Pulmonary artery endothelial cell (primary cell): ENCODE data around the gene RPUSD1. TPM values are rescaled to one million over a fixed set of nuclear protein-coding genes. Genes with fewer than 3 reads are reported as not detected.
"Not testable (repeated sequence)": the region's sequence is repeated elsewhere in the genome, so short reads cannot be mapped to it uniquely, and the experiment has no call there.

Experiments
- DNase-seq: peaks from one replicate; pipeline ENCODE4 v3.0.0-alpha.2; 2011; ENCODE audit warnings: low read depth, low spot score
- total RNA-seq: library from RNA; depleted of rRNA; stranded (reverse); fragments of >200 nt; gene quantifications from 2 replicates; pipeline ENCODE4 v1.2.3, GENCODE V29; 2014

RPUSD1 gene
- total RNA-seq, 1 donor from 2014 or later, result 45.0 TPM

DNA sequence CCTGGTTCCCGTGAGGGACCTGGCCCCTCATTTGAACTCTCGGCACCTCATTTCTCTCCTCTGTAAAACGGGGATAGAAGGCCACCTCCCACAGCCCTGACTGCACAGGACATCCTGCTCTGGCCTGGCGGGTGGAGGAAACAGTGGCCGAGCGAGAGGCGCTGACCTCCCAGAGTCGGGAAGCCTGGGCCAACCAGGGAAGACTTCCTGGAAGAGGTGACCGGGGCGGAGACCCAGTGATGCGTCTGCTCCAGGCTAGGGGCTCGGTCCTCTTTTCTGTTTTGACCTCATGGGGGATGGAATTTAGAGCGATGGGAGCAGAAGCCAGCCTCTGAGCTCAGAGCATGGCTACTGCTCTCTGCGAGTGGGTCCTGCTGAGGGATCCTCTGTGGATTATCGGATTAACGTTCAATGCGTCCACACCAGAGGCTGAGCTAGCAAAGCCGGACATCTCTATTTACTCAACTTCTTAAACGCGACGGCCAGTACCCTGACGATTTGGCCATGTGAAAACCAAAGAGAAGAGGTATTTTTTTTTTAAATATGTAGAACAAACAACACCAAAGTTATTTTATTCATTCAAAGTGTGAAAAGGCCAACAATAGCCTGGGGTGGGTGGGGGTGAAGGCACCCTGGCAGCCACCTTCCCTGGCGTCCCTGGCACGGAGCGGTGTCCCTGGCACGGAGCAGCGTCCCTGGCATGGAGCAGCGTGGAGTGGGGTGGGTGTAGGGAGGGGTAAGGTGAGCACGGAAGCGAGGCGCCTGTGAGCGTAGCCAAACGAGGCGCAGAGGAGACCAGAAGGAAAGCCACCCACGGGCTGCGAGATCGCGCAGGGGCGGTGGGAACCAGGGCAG, 36.8 kb downstream of the RPUSD1 start:
- no peak for DNase-seq

DNA sequence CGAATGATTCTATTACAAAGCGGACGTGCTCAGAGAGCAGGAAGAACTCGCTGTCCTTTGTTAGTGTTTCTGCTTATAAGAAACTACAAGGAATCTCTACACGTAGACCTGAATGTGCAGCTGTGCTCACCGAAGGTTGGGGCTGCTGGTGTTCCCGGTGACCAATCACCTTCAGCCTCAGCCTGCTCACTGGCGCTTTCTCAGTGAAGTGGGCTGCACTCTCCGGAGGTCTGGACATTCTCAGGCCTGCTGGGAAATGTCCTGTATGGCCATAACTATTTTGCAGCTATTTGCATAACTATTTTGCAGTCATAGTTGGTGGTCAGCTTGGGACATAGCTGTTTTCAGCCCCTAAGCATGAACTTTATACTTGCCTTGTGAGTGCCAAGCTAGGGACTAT, 37.7 kb downstream of the RPUSD1 start:
- no peak for DNase-seq

DNA sequence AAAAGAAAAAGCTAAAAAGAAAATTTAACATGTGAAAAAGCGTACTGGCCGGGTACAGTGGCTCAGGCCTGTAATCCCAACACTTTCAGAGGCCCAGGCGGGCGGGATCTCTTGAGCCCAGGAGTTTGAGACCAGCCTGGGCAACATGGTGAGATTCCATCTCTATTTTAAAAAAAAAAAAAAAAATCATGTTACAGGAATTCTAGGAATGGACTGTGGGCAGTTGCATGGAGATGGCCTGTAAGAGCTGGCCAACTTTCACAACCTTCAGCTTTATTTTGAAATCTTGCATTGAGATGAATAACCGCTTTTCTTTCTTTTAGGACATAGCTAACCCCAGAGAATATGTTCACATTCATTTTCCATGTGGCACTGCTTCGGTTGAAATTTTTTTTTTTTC, 39.2 kb downstream of the RPUSD1 start:
- no peak for DNase-seq

DNA sequence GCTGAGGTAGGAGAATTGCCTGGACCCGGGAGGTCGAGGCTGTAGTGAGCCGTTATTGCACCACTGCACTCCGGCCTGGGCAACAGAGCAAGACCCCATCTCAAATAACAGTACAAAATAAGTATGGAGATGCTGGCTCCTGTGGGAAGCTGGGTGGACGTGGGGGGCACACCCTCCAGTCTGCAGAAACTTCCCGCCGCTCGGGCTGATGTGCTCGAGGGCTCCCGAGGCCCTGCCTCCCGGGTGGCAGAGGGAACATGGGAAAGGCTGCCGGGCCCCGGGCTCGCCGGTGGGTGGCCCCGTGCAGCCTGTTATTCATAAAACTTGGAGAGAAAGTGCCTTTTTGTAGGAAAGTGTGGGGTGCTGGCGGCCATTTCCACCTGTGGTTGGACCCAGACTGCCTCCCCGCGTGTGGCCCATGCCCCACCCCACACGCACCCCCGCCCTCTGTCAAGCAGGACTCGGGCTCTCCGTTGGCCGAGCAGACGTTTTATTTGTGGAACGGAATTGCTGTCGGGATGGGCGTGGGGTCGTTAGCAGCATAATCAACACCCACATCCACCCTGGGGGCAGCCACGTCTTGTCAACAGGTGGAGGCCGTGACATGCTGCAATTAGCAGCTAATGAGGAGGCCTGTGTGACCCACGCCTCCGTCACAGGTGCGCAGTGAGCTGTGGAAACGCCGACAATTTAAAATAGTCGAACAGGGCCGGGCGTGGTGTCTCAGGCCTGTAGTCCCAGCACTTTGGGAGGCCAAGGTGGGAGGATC, 40.0 kb downstream of the RPUSD1 start:
- DNase-seq, result no peak

DNA sequence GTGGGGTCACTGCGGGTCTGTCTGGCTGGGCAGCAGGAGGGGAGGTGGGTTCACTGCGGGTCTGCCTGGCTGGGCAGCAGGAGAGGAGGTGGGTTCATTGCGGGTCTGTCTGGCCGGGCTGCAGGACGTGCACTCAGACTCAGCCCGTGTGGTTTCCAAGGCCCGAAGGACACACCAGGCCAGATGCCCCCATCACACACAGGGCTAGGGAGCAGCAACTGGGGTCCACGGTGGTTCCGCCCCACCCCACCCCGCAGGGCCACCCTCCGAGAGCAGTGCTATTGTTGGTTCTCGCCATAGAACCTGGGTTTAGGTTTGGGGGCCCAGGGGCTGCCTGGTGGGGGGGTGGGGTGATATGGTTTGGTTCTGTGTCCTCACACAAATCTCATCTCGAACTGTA, 41.5 kb downstream of the RPUSD1 start:
- DNase-seq, result no peak

DNA sequence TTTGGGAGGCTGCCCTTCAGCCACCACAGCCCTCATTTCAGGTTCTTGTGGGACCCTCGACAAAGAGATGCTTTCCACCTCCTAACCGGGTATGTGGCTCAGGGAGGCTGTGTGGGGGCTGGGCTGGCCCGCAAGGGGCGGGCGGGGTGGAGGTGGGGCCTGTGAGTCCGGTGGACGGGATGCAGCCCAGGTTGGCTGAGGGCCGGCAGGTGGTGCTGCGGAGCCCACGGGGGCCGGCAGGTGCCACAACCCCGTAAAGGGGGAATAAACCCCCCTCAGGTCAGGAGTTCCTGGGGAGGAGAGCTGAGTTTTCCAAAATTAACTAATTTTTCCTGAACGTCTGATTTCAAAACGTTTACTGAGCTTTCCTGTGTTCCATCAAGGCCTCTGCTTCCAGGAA, 42.4 kb downstream of the RPUSD1 start:
- DNase-seq, result no peak

DNA sequence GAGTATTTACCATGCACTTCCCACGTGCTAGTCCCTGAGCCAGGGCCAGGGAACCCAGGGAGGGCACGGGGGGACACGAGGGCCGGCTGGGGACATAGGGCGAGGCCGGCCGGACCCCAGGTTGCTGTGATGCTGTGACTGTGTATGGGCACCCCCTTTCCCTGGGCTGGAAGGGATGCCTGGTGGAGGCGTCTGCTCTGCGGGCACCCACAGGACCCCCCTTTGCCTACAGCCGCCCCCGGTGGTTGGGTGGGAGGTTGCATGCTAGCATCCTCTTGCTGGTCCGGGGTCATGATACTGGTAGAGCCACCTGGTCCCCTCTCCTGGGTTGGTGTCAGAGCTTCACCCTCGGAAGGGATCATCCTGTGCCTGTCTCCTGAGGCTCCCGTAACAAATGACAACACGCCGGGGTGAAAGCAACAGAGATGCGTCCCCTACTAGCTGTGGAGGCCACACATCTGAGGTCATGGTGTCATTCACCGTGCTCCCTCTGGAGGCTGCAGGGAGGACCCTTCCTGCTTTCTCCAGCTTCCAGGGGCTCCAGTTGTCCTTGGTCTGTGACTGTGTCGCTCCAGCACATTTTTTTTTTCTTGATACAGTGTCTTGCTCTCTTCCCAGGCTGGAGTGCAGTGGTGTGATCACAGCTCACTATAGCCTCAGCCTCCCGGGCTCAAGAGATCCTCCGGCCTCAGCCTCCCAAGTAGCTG, 44.2 kb downstream of the RPUSD1 start:
- no peak for DNase-seq

DNA sequence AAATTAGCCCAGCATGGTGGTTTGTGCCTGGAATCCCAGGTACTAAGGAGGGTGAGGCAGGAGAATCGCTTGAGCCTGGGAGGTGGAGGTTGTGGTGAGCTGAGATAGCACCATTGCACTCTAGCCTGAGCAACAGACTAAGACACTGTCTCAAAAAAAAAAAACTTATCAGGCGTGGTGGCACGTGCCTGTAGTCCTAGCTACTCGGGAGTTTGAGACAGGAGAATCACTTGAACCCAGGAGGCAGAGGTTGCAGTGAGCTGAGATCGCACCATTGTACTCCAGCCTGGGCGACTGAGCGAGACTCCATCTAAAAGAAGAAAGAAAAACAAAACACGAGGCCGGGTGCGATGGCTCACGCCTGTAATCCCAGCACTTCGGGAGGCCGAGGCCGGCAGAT, 45.3 kb downstream of the RPUSD1 start:
- DNase-seq, result not testable (repeated sequence)

DNA sequence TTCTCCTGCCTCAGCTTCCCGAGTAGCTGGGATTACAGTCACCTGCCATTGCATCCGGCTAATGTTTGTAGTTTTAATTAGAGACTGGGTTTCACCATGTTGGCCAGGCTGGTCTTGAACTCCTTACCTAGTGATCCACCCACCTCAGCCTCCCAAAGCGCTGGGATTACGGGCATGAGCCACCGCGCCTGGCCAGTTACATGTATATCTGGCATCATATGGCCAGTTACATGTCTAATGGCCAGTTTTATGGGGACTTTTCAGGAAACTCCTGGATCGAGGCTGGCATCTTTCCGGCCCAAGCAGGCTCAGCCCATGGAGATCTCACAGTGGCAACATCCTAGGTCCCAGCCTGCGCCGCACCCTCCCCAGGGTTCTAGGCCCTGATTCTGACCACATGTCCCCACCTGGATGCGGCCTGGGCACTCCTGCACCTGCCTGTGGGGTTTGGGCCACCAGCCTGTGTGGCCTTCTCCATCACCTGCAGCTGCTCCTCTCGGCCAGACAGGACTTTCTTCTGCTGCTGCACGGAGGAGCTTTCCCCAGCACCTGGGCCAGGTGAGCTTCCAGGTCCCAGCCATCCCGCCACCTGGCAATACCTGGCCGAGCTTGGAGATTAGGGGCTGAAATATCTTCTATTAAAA, 46.1 kb downstream of the RPUSD1 start:
- DNase-seq, result no peak

DNA sequence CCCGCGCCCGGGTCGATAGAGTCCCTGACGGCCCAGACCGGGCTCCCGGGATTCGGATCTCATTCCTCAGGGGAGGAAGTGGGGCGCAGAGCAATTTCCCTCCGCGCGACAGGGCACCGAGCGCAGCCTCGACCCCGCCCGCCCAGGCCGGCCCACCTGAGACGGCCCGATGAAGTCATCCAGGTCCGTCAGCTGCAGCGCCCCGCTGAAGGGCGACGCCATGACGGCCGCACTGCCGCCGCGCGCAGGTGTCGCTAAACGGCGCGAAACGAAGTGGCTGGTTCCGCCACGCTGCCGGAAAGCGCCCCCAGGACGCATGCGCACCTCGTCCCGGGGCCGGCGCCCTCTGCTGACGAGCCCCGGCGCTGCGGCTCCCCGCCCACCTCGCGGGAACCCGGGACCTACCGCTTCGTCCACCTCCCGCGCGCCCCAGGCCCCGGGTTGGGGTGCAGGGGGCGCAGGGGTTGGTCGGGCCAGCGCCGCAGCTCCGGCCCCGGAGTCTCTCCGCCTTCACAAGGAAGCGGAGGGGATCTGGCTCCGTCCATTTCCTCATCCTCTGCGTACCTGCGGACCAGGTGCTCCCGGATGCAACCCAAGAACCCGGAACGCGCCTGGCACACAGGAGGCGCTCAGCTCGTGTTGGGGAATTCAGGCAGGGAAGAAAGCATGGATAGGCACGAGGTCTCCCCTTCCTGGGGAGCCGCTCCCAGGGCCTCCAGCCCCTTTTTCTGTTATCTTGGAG, 47.2 kb downstream of the RPUSD1 start, which contains the start of gene CIAO3:
Gene CIAO3 (minus strand): TSS at position 234 of the 742 bp plus-strand sequence. CDS start 12 bp downstream, at position 222.
- DNase-seq, result peak; percentile 60

DNA sequence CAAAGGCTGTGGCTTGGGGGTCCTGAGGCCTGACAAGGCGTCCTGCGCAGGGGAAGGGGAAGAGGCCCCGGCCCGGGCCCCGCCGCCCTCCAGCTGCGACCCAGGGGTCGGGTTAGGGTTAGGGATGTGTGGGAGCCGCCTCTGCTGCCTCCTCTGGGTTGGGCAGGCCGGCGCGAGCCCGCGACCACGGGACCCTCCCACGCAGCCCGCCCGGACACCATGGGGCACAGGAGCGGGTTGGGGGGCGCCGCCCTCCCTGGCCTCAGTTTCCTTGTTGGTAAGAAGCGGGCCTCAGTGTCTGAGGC, 47.8 kb downstream of the RPUSD1 start:
- no peak for DNase-seq

DNA sequence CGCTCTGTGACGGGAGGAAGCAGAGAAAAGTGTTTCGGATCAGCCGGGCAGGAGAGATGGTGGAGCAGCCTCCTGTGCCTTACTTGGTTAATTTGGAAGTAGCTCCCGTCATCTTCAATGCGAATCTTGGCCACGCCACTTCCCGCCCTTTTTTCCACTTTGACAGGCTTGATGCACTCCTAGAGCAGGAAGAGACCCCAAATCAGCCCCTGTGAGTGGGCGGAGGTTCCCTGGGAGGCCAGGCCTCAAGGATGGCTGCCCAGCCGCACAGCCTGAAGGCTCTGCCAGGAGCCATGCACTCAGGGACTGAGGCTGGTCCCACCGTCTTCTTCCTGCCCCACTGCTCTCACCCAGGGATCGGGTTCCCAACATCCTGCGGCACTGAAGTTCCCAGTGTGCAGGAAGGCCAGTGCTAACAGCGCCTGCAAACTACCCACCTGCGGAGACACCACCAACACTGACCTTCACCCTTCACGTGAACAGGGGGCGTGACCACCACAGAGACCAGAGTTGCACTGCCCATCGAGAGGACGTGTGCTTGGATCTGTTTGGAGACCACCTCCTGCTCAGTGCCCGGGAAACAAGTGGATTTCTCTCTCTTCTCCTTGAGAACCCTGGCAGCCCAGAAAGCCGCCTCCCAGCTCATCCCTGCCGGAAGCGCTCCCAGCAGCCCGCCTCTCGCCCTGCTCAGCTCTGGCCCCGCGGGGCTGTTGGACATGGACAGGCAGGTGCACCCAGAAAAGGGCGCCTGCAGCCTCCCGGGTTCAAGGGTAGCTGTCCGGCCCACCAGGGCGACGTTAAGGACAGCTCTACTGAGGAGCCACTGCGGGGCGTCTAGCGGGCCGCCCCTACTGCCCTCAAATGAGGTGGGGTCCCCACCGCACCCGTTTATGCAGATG, 48.4 kb downstream of the RPUSD1 start:
- no peak for DNase-seq

DNA sequence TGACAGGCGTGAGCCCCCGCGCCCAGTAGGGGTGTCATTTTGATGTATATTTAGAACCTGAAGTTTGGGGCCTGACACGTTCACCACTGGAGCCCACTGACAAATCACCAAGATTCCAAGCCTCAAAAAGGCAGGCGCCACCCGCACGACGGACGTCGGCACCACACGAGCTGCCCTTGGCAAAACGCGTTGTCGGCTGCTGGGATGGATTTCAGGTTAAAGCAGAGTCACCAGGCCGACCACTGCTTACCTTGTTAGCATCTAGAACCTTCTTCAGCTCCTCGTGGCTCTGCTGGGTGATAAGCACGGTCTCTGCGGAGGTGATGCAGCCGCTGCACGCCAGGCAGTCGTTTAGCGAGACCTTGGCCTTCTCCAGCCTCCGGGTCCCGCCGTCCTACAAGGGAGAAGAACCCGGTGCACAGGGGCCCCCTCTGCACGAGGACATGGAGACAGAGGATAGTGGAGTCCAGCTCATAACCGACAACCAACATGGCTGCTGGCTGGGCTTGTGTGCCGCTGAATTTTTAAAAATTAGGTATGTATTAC, 51.2 kb downstream of the RPUSD1 start:
- DNase-seq, result no peak

DNA sequence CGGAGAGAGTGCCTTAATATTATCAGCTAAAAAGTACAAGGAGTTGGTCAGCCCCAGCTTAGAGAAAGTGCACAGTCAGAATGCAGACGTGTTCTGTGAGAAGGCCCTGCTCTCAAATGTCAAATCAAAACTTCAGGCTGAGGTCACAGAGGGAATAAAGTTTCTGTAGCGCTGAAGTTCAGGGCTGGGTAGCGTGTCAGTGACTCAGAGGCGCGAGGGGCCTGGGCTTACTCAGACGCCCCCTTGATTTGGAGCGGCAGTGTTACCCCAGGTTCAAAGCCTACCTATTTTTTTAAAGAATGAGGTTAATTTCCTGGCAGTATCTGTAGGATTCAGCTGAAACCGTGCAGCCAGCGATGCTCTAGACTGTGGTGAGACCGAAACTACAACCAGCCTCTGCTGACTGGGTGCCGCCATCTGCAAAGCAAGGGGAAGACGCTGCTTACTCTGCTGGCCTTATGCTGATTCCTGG, 52.2 kb downstream of the RPUSD1 start:
- DNase-seq, result no peak

DNA sequence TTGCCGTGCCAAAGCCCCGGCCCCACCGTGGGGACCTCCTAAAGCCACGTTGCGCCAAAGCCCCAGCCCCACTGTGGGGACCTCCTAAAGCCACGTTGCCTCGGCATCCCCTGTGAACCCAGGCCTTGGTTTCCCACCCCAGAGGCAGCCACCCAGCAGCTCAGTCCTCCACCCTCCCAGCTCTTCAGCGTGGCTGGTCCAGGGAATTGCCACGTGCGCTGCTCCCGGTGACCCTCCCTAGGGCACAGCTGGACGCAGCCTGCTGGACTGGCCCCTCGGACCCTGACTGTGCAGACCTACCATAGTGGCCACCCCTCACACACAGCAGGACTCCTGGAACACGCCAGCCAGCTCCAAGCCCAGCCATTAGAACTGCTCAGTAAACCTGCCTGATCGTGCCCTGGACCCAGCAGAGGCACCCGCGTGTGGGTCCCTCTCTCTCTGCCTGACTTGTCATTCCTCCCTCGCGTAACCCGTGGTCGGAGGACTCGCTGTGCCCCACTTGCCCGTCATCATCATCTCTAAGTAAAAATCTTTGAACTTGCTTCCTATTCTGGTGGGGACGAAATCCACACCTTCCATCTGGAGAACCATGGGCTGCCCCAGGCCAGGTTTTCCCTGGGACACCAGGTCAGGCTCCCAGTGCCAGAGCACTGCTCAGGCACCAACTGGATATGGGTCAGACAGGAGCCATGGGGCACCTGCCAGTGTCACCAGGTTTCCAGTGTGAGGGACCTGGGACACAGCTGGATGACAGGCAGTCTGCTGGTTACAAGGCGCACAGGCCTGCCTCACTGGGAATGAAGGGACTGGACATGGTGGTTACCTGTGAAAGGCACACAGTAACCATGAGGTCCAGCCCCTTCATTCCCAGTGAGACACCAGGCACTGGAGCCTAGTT, 53.0 kb downstream of the RPUSD1 start:
- DNase-seq, result no peak
